OCI-LY7 (cell line): ENCODE results near the gene COMMD1.

Experiments used
- EZH2phosphoT487 ChIP-seq: fragments of 200-600 bp; sonication (generic); IDR thresholded peaks from 2 replicates; pipeline ENCODE4 v1.6.1; 2018; ENCODE audit warnings: low read depth, borderline replicate concordance, mild to moderate bottlenecking, mixed run types, antibody characterized with exemption, low read length, moderate library complexity, mixed read lengths
- TF ChIP-seq, protein P1 (sequence below): fragments of 200-600 bp; sonication (generic); conservative IDR thresholded peaks from 2 replicates; pipeline ENCODE4 v1.5.1; 2014; ENCODE audit warnings: mild to moderate bottlenecking, antibody characterized with exemption, low read length, moderate library complexity, mixed read lengths

DNA sequence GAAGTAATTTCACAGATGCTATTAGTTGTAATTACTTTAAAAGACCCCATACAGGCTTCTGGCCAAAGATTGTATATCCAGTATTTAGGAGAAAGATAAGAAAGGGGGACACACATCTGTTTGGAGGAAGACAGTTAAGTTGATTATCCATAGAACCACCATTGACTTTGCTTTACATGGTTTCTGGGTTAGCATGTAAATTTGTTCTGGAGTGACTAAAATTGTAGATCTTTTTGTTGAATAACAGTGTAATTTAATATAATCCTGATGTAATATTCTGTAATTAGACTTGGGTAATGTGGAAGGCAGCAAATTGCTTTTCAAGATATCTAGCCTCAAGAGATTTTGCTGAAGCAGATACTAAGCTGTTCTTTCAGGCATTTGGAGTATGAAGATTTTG is 17.2 kb downstream of the COMMD1 start:
- no peak for TF ChIP-seq EZH2phosphoT487
- TF ChIP-seq, protein P1, sequence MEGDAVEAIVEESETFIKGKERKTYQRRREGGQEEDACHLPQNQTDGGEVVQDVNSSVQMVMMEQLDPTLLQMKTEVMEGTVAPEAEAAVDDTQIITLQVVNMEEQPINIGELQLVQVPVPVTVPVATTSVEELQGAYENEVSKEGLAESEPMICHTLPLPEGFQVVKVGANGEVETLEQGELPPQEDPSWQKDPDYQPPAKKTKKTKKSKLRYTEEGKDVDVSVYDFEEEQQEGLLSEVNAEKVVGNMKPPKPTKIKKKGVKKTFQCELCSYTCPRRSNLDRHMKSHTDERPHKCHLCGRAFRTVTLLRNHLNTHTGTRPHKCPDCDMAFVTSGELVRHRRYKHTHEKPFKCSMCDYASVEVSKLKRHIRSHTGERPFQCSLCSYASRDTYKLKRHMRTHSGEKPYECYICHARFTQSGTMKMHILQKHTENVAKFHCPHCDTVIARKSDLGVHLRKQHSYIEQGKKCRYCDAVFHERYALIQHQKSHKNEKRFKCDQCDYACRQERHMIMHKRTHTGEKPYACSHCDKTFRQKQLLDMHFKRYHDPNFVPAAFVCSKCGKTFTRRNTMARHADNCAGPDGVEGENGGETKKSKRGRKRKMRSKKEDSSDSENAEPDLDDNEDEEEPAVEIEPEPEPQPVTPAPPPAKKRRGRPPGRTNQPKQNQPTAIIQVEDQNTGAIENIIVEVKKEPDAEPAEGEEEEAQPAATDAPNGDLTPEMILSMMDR = no peak
